SIG-M5 treated with dmso at 0.1 percent for 504 hours (cell line): ENCODE measurements around the gene TMEM72.

Experiments
- DNase-seq: peaks from one replicate; lab custom pipeline; 2025; ENCODE audit not compliant: unreplicated experiment; lab: John Stamatoyannopoulos, UW

TMEM72 gene

GRCh38 chr10:44966816-44967509, 55.8 kb downstream of the TMEM72 start:
- no peak for DNase-seq

GRCh38 chr10:44967616-44968015, 56.5 kb downstream of the TMEM72 start:
- DNase-seq, result peak; percentile 65

- peak; percentile 96 for DNase-seq
These were observed 57.0 kb downstream of the TMEM72 start for GRCh38 chr10:44968091-44968490.

- DNase-seq, result peak; percentile 78
These were observed 57.6 kb downstream of the TMEM72 start for GRCh38 chr10:44968500-44969400.

- no peak for DNase-seq
These were observed 58.7 kb downstream of the TMEM72 start for GRCh38 chr10:44969854-44970253.

GRCh38 chr10:44970812-44971395, 59.8 kb downstream of the TMEM72 start:
- DNase-seq, result no peak

GRCh38 chr10:44971434-44971833, 60.3 kb downstream of the TMEM72 start:
- DNase-seq, result no peak

GRCh38 chr10:44971935-44972757, 61.0 kb downstream of the TMEM72 start:
- no peak for DNase-seq

GRCh38 chr10:44972874-44973306, 61.8 kb downstream of the TMEM72 start:
- no peak for DNase-seq

- DNase-seq, result no peak
These were observed 62.4 kb downstream of the TMEM72 start for GRCh38 chr10:44973323-44974081.

GRCh38 chr10:44974082-44974627, 63.0 kb downstream of the TMEM72 start:
- no peak for DNase-seq

GRCh38 chr10:44974628-44975430, 63.7 kb downstream of the TMEM72 start:
- peak; percentile 58 for DNase-seq

- DNase-seq, result no peak
These were observed 64.5 kb downstream of the TMEM72 start for GRCh38 chr10:44975431-44976331.

- DNase-seq, result no peak
These were observed 65.4 kb downstream of the TMEM72 start for GRCh38 chr10:44976352-44977198.

GRCh38 chr10:44977287-44978212, 66.4 kb downstream of the TMEM72 start:
- no peak for DNase-seq

GRCh38 chr10:44978213-44978569, 67.1 kb downstream of the TMEM72 start:
- no peak for DNase-seq
